Fibroblast of lung (primary cell): Measurements from ENCODE around the gene EIF2S1. TPM values are rescaled to one million over a fixed set of nuclear protein-coding genes. Genes with fewer than 3 reads are reported as not detected.

Experiments used
- DNase-seq, 2 donors: peaks; one replicate each; pipeline versions ENCODE4 v3.0.0 to v3.0.0-alpha.2; 2010; ENCODE audit warnings: low read depth in 2 of 2
- H2AFZ ChIP-seq: 2 replicates; pipeline ENCODE4 v1.5.1; 2012; ENCODE audit warnings: low read length, control low read depth, inconsistent platforms
- H3K27ac ChIP-seq: 2 replicates; pipeline ENCODE4 v1.5.1; 2011; ENCODE audit warnings: low read length, control low read depth; ENCODE audit not compliant: insufficient read depth
- H3K27me3 ChIP-seq: 2 replicates; pipeline ENCODE4 v1.5.1; 2011; ENCODE audit warnings: mild to moderate bottlenecking, low read length; ENCODE audit not compliant: control insufficient read depth, insufficient read depth
- H3K36me3 ChIP-seq: 2 replicates; pipeline ENCODE4 v1.5.1; 2011; ENCODE audit warnings: low read length; ENCODE audit not compliant: control insufficient read depth, insufficient read depth
- H3K4me1 ChIP-seq: 2 replicates; pipeline ENCODE4 v1.5.1; 2011; ENCODE audit warnings: low read length; ENCODE audit not compliant: control insufficient read depth, insufficient read depth; ENCODE audit errors: extremely low read depth
- H3K4me2 ChIP-seq: 2 replicates; pipeline ENCODE4 v1.5.1; 2011; ENCODE audit warnings: low read length, control low read depth; ENCODE audit not compliant: insufficient read depth; ENCODE audit errors: extremely low read depth
- H3K4me3 ChIP-seq, 4 experiments: fragments of 200-600 bp in 1 of 4; sonication (generic) in 1 of 4; replicated peaks in 1 of 4; 2 replicates each; pipeline ENCODE4 v1.5.1; 2011 to 2016; ENCODE audit warnings: low read length in 4 of 4, low read depth in 3 of 4, mild to moderate bottlenecking in 3 of 4, control low read depth in 2 of 4, inconsistent platforms in 1 of 4, mixed read lengths in 1 of 4; ENCODE audit not compliant: insufficient read depth in 1 of 4; ENCODE audit errors: control extremely low read depth in 1 of 4
- H3K79me2 ChIP-seq: 2 replicates; pipeline ENCODE4 v1.5.1; 2012; ENCODE audit warnings: mild to moderate bottlenecking, low read length, inconsistent platforms; ENCODE audit not compliant: control insufficient read depth, insufficient read depth
- H3K9ac ChIP-seq: 2 replicates; pipeline ENCODE4 v1.5.1; 2011; ENCODE audit warnings: mild to moderate bottlenecking, low read length, control low read depth; ENCODE audit not compliant: insufficient read depth
- H3K9me3 ChIP-seq: 2 replicates; pipeline ENCODE4 v1.5.1; 2012; ENCODE audit warnings: low read depth, low read length; ENCODE audit not compliant: control insufficient read depth, insufficient read depth
- H4K20me1 ChIP-seq: 2 replicates; pipeline ENCODE4 v1.5.1; 2011; ENCODE audit warnings: low read length; ENCODE audit not compliant: control insufficient read depth, insufficient read depth; ENCODE audit errors: extremely low read depth
- CTCF ChIP-seq, 2 donors: IDR thresholded peaks in 1 of 2; conservative IDR thresholded peaks in 1 of 2; 1 replicate in 1 of 2; 2 replicates in 1 of 2; pipeline ENCODE4 v1.5.1; 2011 to 2012; ENCODE audit warnings: low read length in 2 of 2, control low read depth in 1 of 2, inconsistent platforms in 1 of 2, low read depth in 1 of 2, mild to moderate bottlenecking in 1 of 2
- EZH2 ChIP-seq: IDR thresholded peaks from 2 replicates; pipeline ENCODE4 v1.5.1; 2012; ENCODE audit warnings: low read length, control low read depth, mild to moderate bottlenecking; ENCODE audit errors: missing control alignments
- polyA plus RNA-seq, 2 donors: library from polyadenylated mRNA; depleted of rRNA in 1 of 2; stranded (reverse) in 1 of 2; unstranded in 1 of 2; fragments of >200 nt; gene quantifications; 2 replicates each; pipeline ENCODE4 v1.2.1, GENCODE V29; 2011 to 2012; ENCODE audit warnings: missing spikeins in 1 of 2
- total RNA-seq: library from RNA; depleted of rRNA; stranded (reverse); fragments of >200 nt; gene quantifications from 2 replicates; pipeline ENCODE4 v1.2.1, GENCODE V29; 2014

EIF2S1 gene
- total and polyA plus RNA-seq, 2 donors (not counting 1 experiment from before 2014, with no cell fraction given), result 180 to 182 TPM

GRCh38 chr14:67343601-67344230 lies 16.4 kb upstream of the EIF2S1 start:
- Histone ChIP-seq H3K27me3 (no peaks in the 10 kb centered on the region), H3K4me1 (no peaks in the 10 kb centered on the region), H3K4me2 (no peak overlapping the region), H3K4me3 (no peak overlapping the region), H2AFZ (no peak overlapping the region), H3K27ac (no peak overlapping the region), H3K9me3 (no peaks in the 10 kb centered on the region), H3K36me3 (peaks cover 8% of the 10 kb centered on the region), H3K79me2 (no peaks in the 10 kb centered on the region), H3K9ac (no peak overlapping the region), H4K20me1 (no peaks in the 10 kb centered on the region)
- DNase-seq, result peak in 1 of 2 donors; percentile 7
- TF ChIP-seq EZH2 (no peak), CTCF (conservative IDR thresholded peaks at IDR 0.05 in 1 of 2, IDR thresholded peaks at IDR 0.05 in 1 of 2; ENCODE audit: low read depth in 1 of 2, low read length in 2 of 2) (no peak)

GRCh38 chr14:67345583-67345982 lies 14.5 kb upstream of the EIF2S1 start:
- no peak overlapping the region for H3K4me2 ChIP-seq
- H3K4me3 ChIP-seq, result no peak overlapping the region
- no peaks in the 10 kb centered on the region for H4K20me1 ChIP-seq
- TF ChIP-seq EZH2 (no peak), CTCF (conservative IDR thresholded peaks at IDR 0.05 in 1 of 2, IDR thresholded peaks at IDR 0.05 in 1 of 2; ENCODE audit: low read depth in 1 of 2, low read length in 2 of 2) (no peak)
- no peak for DNase-seq
- H3K36me3 ChIP-seq, result peaks cover 11% of the 10 kb centered on the region
- no peaks in the 10 kb centered on the region for H3K9me3 ChIP-seq
- H3K79me2 ChIP-seq, result no peaks in the 10 kb centered on the region
- H3K4me1 ChIP-seq, result no peaks in the 10 kb centered on the region
- H3K27me3 ChIP-seq, result no peaks in the 10 kb centered on the region
- H2AFZ ChIP-seq, result no peak overlapping the region
- no peak overlapping the region for H3K9ac ChIP-seq
- H3K27ac ChIP-seq, result no peak overlapping the region

- H2AFZ ChIP-seq, result no peak overlapping the region
- no peaks in the 10 kb centered on the region for H3K9me3 ChIP-seq
- no peak overlapping the region for H3K4me3 ChIP-seq
- H3K4me1 ChIP-seq, result peaks cover under 1% of the 10 kb centered on the region
- no peak overlapping the region for H3K4me2 ChIP-seq
- H4K20me1 ChIP-seq, result peaks cover 2% of the 10 kb centered on the region
- H3K79me2 ChIP-seq, result peaks cover 38% of the 10 kb centered on the region
- no peak for DNase-seq
- no peak overlapping the region for H3K27ac ChIP-seq
- H3K36me3 ChIP-seq, result peaks cover 8% of the 10 kb centered on the region
- TF ChIP-seq EZH2, result no peak
- no peak for TF ChIP-seq CTCF (conservative IDR thresholded peaks at IDR 0.05 in 1 of 2, IDR thresholded peaks at IDR 0.05 in 1 of 2; ENCODE audit: low read depth in 1 of 2, low read length in 2 of 2)
- no peaks in the 10 kb centered on the region for H3K27me3 ChIP-seq
- H3K9ac ChIP-seq, result no peak overlapping the region
Observed at GRCh38 chr14:67352055-67352454, 8.1 kb upstream of the EIF2S1 start.
